ENCODE results near the gene TYMP. TPM values are rescaled to one million over a fixed set of nuclear protein-coding genes. Genes with fewer than 3 reads are reported as not detected.

Gene TYMP
- total RNA-seq, 3 donors from 2014 or later (not counting 1 experiment from before 2014, with no cell fraction given) = 17.7 to 44.6 (median 32.4) TPM

- WGBS (ENCODE audit: insufficient coverage) = 54% methylated on average over 66 of the region's 68 CpGs
- H3K36me3 Mint-ChIP-seq = no peaks in the 10 kb centered on the region
- no peaks in the 10 kb centered on the region for H3K9me3 ChIP-seq (ENCODE audit: control insufficient read depth, insufficient read depth, low read length)
- peak overlapping the region; percentile 57 to 72 for H3K27ac Mint-ChIP-seq
- H3K27ac ChIP-seq (ENCODE audit: low read length) = peak overlapping the region; percentile 57
- H3K27me3 Mint-ChIP-seq (ENCODE audit: low read depth in 2 of 2) = no peaks in the 10 kb centered on the region
- ATAC-seq = peak in 1 of 3 donors; percentile 3
- H3K4me1 Mint-ChIP-seq = peaks cover 9 to 39% of the 10 kb centered on the region in 2 donors
- no peaks in the 10 kb centered on the region for H3K36me3 ChIP-seq (ENCODE audit: control insufficient read depth, insufficient read depth, low read length)
- peak overlapping the region; percentile 51 for H3K4me3 ChIP-seq (ENCODE audit: low read length)
- H3K4me1 ChIP-seq (ENCODE audit: control insufficient read depth, insufficient read depth, low read length) = peaks cover 48% of the 10 kb centered on the region
- intact Hi-C loops (cut with micrococcal nuclease) = no loop called here
- TF ChIP-seq CTCF (IDR thresholded peaks at IDR 0.05) = no peak
- H3K9me3 Mint-ChIP-seq = no peaks in the 10 kb centered on the region
- H3K4me3 Mint-ChIP-seq = peak overlapping the region; percentile 80
- peak in 1 of 2 donors; percentile 27 for DNase-seq
- H3K27me3 ChIP-seq (ENCODE audit: control insufficient read depth, insufficient read depth, low read length) = no peaks in the 10 kb centered on the region
These were observed 19.3 kb upstream of the TYMP start for GRCh38 chr22:50548921-50549790.

GRCh38 chr22:50548040-50548920 lies 18.5 kb upstream of the TYMP start:
- no peak for TF ChIP-seq CTCF (IDR thresholded peaks at IDR 0.05)
- Histone ChIP-seq H3K9me3 (ENCODE audit: control insufficient read depth, insufficient read depth, low read length) (no peaks in the 10 kb centered on the region), H3K27ac (ENCODE audit: low read length) (peak overlapping the region; percentile 57), H3K27me3 (ENCODE audit: control insufficient read depth, insufficient read depth, low read length) (no peaks in the 10 kb centered on the region), H3K36me3 (ENCODE audit: control insufficient read depth, insufficient read depth, low read length) (no peaks in the 10 kb centered on the region), H3K4me3 (ENCODE audit: low read length) (peak overlapping the region; percentile 51), H3K4me1 (ENCODE audit: control insufficient read depth, insufficient read depth, low read length) (peaks cover 56% of the 10 kb centered on the region)
- peak overlapping the region in 1 of 2 donors; percentile 78 for H3K27ac Mint-ChIP-seq
- no peaks in the 10 kb centered on the region for H3K36me3 Mint-ChIP-seq
- H3K4me3 Mint-ChIP-seq = peak overlapping the region; percentile 60
- no peaks in the 10 kb centered on the region for H3K27me3 Mint-ChIP-seq (ENCODE audit: low read depth in 2 of 2)
- intact Hi-C loops (cut with micrococcal nuclease) = no loop called here
- WGBS (ENCODE audit: insufficient coverage) = 10% methylated on average over 56 of the region's 56 CpGs
- no peaks in the 10 kb centered on the region for H3K9me3 Mint-ChIP-seq
- H3K4me1 Mint-ChIP-seq = peaks cover 9 to 43% of the 10 kb centered on the region in 2 donors
- peak; percentile 56 to 79 for DNase-seq
- peak; percentile 36 to 55 (median 48) for ATAC-seq

- H3K4me3 ChIP-seq (ENCODE audit: low read length) = no peak overlapping the region
- H3K27ac ChIP-seq (ENCODE audit: low read length) = no peak overlapping the region
- no peaks in the 10 kb centered on the region for H3K36me3 ChIP-seq (ENCODE audit: control insufficient read depth, insufficient read depth, low read length)
- Mint-ChIP-seq H3K9me3 (no peaks in the 10 kb centered on the region), H3K4me1 (peaks cover 9 to 46% of the 10 kb centered on the region in 2 donors), H3K27ac (peak overlapping the region in 1 of 2 donors; percentile 78), H3K27me3 (ENCODE audit: low read depth in 2 of 2) (no peaks in the 10 kb centered on the region), H3K36me3 (no peaks in the 10 kb centered on the region), H3K4me3 (peak overlapping the region; percentile 52)
- ATAC-seq = no peak
- DNase-seq = peak in 1 of 2 donors; percentile 23
- 71% methylated on average over 35 of the region's 35 CpGs for WGBS (ENCODE audit: insufficient coverage)
- H3K27me3 ChIP-seq (ENCODE audit: control insufficient read depth, insufficient read depth, low read length) = no peaks in the 10 kb centered on the region
- intact Hi-C loops (cut with micrococcal nuclease) = no loop called here
- no peak for TF ChIP-seq CTCF (IDR thresholded peaks at IDR 0.05)
- H3K9me3 ChIP-seq (ENCODE audit: control insufficient read depth, insufficient read depth, low read length) = no peaks in the 10 kb centered on the region
- peaks cover 56% of the 10 kb centered on the region for H3K4me1 ChIP-seq (ENCODE audit: control insufficient read depth, insufficient read depth, low read length)
These were observed 17.6 kb upstream of the TYMP start for GRCh38 chr22:50547263-50547985.

Measured in natural killer cell (primary cell).